H7 (cell line): ENCODE data around the gene EXOSC5. TPM values are rescaled to one million over a fixed set of nuclear protein-coding genes. Genes with fewer than 3 reads are reported as not detected.

Experiments
- DNase-seq: peaks from one replicate; pipeline ENCODE4 v3.0.0; 2012
- H3K27me3 ChIP-seq: 2 replicates; pipeline ENCODE4 v1.6.0; 2011; ENCODE audit warnings: mild to moderate bottlenecking, low read length; ENCODE audit not compliant: control insufficient read depth, insufficient read depth
- H3K36me3 ChIP-seq: replicated peaks from 2 replicates; pipeline ENCODE4 v1.5.1; 2011; ENCODE audit warnings: low read length; ENCODE audit not compliant: control insufficient read depth, insufficient read depth
- H3K4me3 ChIP-seq: 2 replicates; pipeline ENCODE4 v1.5.1; 2011; ENCODE audit warnings: low read depth, mild to moderate bottlenecking, control low read depth, low read length, moderate library complexity; ENCODE audit not compliant: insufficient read depth
- total RNA-seq: library from RNA; depleted of rRNA; stranded (reverse); fragments of >200 nt; shearing (Covaris generic); gene quantifications from 2 replicates; pipeline ENCODE4 v1.2.3, GENCODE V29; 2014

EXOSC5 gene
- total RNA-seq, 1 experiment from 2014 or later: 79.6 TPM

- H3K36me3 ChIP-seq: peaks cover 12% of the 10 kb centered on the region
- DNase-seq: no peak
- no peaks in the 10 kb centered on the region for H3K27me3 ChIP-seq
- no peak overlapping the region for H3K4me3 ChIP-seq
Observed at GRCh38 chr19:41431426-41432386, 34.5 kb upstream of the EXOSC5 start.

- DNase-seq: no peak
- H3K4me3 ChIP-seq: no peak overlapping the region
- no peaks in the 10 kb centered on the region for H3K27me3 ChIP-seq
- H3K36me3 ChIP-seq: peaks cover 12% of the 10 kb centered on the region
Observed at GRCh38 chr19:41430922-41431321, 33.8 kb upstream of the EXOSC5 start.

GRCh38 chr19:41428481-41428859, 31.3 kb upstream of the EXOSC5 start:
- peaks cover 15% of the 10 kb centered on the region for H3K36me3 ChIP-seq
- peak overlapping the region; percentile 48 for H3K4me3 ChIP-seq
- no peak for DNase-seq
- no peaks in the 10 kb centered on the region for H3K27me3 ChIP-seq

- Histone ChIP-seq H3K36me3 (peaks cover 13% of the 10 kb centered on the region), H3K27me3 (no peaks in the 10 kb centered on the region), H3K4me3 (peak overlapping the region; percentile 48)
- peak; percentile 84 for DNase-seq
Observed at GRCh38 chr19:41427647-41428480, 30.7 kb upstream of the EXOSC5 start.

GRCh38 chr19:41426952-41427646, 29.9 kb upstream of the EXOSC5 start, which contains the start of gene B3GNT8:
TSS of gene B3GNT8 (minus strand) at chr19:41427374. CDS start at chr19:41426778, 596 bp downstream.
- Histone ChIP-seq H3K27me3 (no peaks in the 10 kb centered on the region), H3K4me3 (peak within 1 kb of the TSS; percentile 48), H3K36me3 (peaks cover 5% of the 10 kb centered on the region)
- DNase-seq: peak; percentile 99

- Histone ChIP-seq H3K36me3 (peaks cover 3% of the 10 kb centered on the region), H3K27me3 (no peaks in the 10 kb centered on the region), H3K4me3 (no peak overlapping the region)
- DNase-seq: peak; percentile 69
Observed at GRCh38 chr19:41426116-41426841, 29.1 kb upstream of the EXOSC5 start.

- H3K27me3 ChIP-seq: no peaks in the 10 kb centered on the region
- H3K36me3 ChIP-seq: peaks cover 3% of the 10 kb centered on the region
- no peak for DNase-seq
- no peak overlapping the region for H3K4me3 ChIP-seq
Observed at GRCh38 chr19:41425174-41426115, 28.3 kb upstream of the EXOSC5 start.

GRCh38 chr19:41424335-41425173, 27.4 kb upstream of the EXOSC5 start:
- H3K27me3 ChIP-seq: no peaks in the 10 kb centered on the region
- DNase-seq: no peak
- H3K4me3 ChIP-seq: no peak overlapping the region
- H3K36me3 ChIP-seq: peaks cover 5% of the 10 kb centered on the region

GRCh38 chr19:41422955-41423354, 25.8 kb upstream of the EXOSC5 start:
- DNase-seq: no peak
- Histone ChIP-seq H3K27me3 (no peaks in the 10 kb centered on the region), H3K4me3 (no peak overlapping the region), H3K36me3 (peaks cover 5% of the 10 kb centered on the region)

GRCh38 chr19:41422456-41422855, 25.3 kb upstream of the EXOSC5 start:
- Histone ChIP-seq H3K27me3 (no peaks in the 10 kb centered on the region), H3K36me3 (peaks cover 5% of the 10 kb centered on the region), H3K4me3 (no peak overlapping the region)
- no peak for DNase-seq

- DNase-seq: peak; percentile 25
- Histone ChIP-seq H3K36me3 (peaks cover 6% of the 10 kb centered on the region), H3K4me3 (no peak overlapping the region), H3K27me3 (no peaks in the 10 kb centered on the region)
Observed at GRCh38 chr19:41421973-41422372, 24.8 kb upstream of the EXOSC5 start.

GRCh38 chr19:41421314-41421713, 24.2 kb upstream of the EXOSC5 start:
- peaks cover 6% of the 10 kb centered on the region for H3K36me3 ChIP-seq
- DNase-seq: no peak
- no peaks in the 10 kb centered on the region for H3K27me3 ChIP-seq
- H3K4me3 ChIP-seq: no peak overlapping the region
